NOMO-1 (cell line): ENCODE measurements around the gene RPA3.
A peak's percentile ranks its signal among the peaks of the same experiment; 100 is the strongest.
"Not testable (repeated sequence)": the region's sequence is repeated elsewhere in the genome, so short reads cannot be mapped to it uniquely, and the experiment has no call there.

Experiments
- DNase-seq, 2 experiments: peaks; one replicate each; lab custom pipeline; 2025; ENCODE audit not compliant: unreplicated experiment in 2 of 2; lab: John Stamatoyannopoulos, UW

RPA3 gene

GRCh38 chr7:7662527-7662926, 55.9 kb downstream of the RPA3 start:
- DNase-seq: no peak

- DNase-seq: not testable (repeated sequence)
These were observed 61.9 kb downstream of the RPA3 start for GRCh38 chr7:7656459-7656858.

GRCh38 chr7:7654964-7655715, 63.3 kb downstream of the RPA3 start:
- DNase-seq: no peak

GRCh38 chr7:7653593-7654187, 64.7 kb downstream of the RPA3 start:
- peak in 1 of 2 experiments; percentile 5 for DNase-seq

GRCh38 chr7:7652798-7653540, 65.4 kb downstream of the RPA3 start:
- DNase-seq: no peak

- no peak for DNase-seq
These were observed 66.9 kb downstream of the RPA3 start for GRCh38 chr7:7651479-7651878.

- no peak for DNase-seq
These were observed 67.7 kb downstream of the RPA3 start for GRCh38 chr7:7650682-7651206.

- no peak for DNase-seq
These were observed 70.8 kb downstream of the RPA3 start for GRCh38 chr7:7647495-7648036.

- DNase-seq: no peak
These were observed 76.3 kb downstream of the RPA3 start for GRCh38 chr7:7642081-7642480.

- peak; percentile 44 to 61 for DNase-seq
These were observed 77.2 kb downstream of the RPA3 start for GRCh38 chr7:7641129-7641663.

- DNase-seq: peak; percentile 99
These were observed 77.9 kb downstream of the RPA3 start, which contains the start of gene UMAD1 for GRCh38 chr7:7640221-7641128. TSS of gene UMAD1 (plus strand) at chr7:7640752. CDS start at chr7:7673372, 32,620 bp downstream.

GRCh38 chr7:7639847-7640220, 78.6 kb downstream of the RPA3 start:
- no peak for DNase-seq

- no peak for DNase-seq
These were observed 79.0 kb downstream of the RPA3 start for GRCh38 chr7:7639421-7639820.

- no peak for DNase-seq
These were observed 87.6 kb downstream of the RPA3 start for GRCh38 chr7:7630626-7631329.

- no peak for DNase-seq
These were observed 89.9 kb downstream of the RPA3 start for GRCh38 chr7:7628476-7628875.

GRCh38 chr7:7620644-7621210, 97.7 kb downstream of the RPA3 start:
- no peak for DNase-seq

GRCh38 chr7:7620236-7620635, 98.2 kb downstream of the RPA3 start:
- DNase-seq: no peak

- no peak for DNase-seq
These were observed 100.0 kb downstream of the RPA3 start for GRCh38 chr7:7618410-7618809.

GRCh38 chr7:7617550-7617949, 100.9 kb downstream of the RPA3 start:
- no peak for DNase-seq
